H54 (cell line): ENCODE data around the gene ZFAND5.

Source experiments
- DNase-seq: peaks from one replicate; pipeline ENCODE4 v3.0.0; 2011; ENCODE audit warnings: low spot score, mixed read lengths; ENCODE audit not compliant: insufficient read length
- FAIRE-seq: peaks from 3 replicates; lab custom pipeline; 2011; peaks lifted over from hg19 to GRCh38; lab: Jason Lieb, UNC
- POLR2A ChIP-seq: IDR thresholded peaks from 2 replicates; pipeline ENCODE4 v1.6.1; 2011; ENCODE audit warnings: low read depth, mild to moderate bottlenecking, low read length

ZFAND5 gene

GRCh38 chr9:72383978-72384709 lies 19.1 kb upstream of the ZFAND5 start:
- DNase-seq = peak; percentile 70
- no peak for TF ChIP-seq POLR2A
- FAIRE-seq = peak; percentile 99

- DNase-seq (no peak), FAIRE-seq (peak; percentile 20)
- TF ChIP-seq POLR2A = no peak
Observed at GRCh38 chr9:72382405-72382804, 17.4 kb upstream of the ZFAND5 start.

DNA sequence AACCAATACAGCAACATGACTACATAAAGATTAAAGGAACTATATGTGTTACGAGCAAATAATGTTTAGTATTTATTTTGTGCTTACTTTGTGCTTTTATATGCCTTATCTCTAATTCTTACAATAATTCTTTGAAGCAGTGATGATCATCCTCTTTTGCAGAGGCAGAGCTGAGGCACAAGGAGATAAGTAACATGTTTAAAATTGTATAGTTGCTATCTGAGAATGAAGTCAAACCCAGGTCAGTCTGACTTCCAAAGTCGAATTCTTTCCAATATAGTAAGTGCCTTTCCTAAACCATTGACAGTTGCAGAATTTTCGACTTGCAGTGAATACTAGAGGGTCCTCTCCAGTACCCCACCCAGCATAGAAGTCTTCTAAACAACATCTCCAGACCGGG lies 12.0 kb upstream of the ZFAND5 start:
- no peak for DNase-seq
- FAIRE-seq = no peak
- no peak for TF ChIP-seq POLR2A

DNA sequence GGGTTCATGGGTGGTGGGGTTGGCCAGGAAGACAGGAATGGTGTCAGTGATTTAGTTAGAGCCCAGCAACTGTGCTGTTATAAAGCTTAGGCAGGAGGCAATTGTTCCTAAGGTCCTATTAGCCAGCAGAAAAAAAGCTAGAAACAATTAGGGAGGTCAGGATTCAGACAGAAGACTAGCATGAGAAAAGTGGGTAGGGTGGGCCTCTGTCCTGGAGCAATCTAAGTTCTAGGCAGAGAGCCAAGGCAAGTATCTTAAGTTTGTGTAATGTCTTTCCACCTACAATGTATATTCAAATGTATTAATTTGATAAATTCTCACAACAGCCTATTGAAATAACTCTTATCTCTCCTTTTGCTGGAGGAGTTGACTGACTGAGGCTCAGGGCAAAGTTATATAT lies 6.1 kb upstream of the ZFAND5 start:
- no peak for DNase-seq
- TF ChIP-seq POLR2A = no peak
- no peak for FAIRE-seq

DNA sequence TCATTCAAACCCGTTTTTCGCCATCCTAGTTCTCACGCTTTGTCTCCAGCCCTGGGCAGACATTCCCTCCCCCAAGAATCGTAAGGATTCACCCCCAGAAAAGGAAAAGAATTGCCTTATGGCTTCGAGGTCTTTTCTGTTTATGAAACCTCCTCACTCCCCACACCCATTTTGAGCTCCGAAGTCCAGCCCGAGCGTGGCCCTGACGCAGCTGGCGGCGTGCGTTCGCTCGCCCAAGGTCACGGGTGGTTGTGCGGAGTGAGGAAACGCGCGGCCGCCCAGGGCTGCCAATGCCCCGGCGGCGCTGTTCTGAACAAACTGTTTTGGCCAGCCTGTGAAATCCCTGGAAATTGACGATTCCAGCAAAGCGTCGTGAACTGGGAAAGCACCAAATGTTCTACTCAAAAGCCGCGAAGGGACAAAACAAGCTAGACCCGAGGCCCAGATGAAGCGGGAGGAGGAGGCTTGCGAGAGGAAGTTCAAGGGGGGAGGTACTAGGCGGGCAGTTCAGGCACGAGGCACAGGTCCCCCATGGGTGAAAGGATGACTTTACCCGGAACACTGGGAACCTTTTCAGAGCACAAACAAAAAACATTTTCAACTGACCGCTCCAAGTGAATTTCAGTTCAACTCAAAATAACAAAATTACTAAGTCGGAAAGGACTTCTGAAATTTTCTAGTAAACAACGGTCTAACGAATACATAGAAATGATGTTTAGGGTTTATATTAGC lies 683 bp upstream of the ZFAND5 start:
- no peak for FAIRE-seq
- TF ChIP-seq POLR2A = peak; percentile 61
- DNase-seq = peak; percentile 81

GRCh38 chr9:72363908-72364678 lies 915 bp downstream of the ZFAND5 start:
- peak; percentile 44 for DNase-seq
- FAIRE-seq = no peak
- TF ChIP-seq POLR2A = no peak

DNA sequence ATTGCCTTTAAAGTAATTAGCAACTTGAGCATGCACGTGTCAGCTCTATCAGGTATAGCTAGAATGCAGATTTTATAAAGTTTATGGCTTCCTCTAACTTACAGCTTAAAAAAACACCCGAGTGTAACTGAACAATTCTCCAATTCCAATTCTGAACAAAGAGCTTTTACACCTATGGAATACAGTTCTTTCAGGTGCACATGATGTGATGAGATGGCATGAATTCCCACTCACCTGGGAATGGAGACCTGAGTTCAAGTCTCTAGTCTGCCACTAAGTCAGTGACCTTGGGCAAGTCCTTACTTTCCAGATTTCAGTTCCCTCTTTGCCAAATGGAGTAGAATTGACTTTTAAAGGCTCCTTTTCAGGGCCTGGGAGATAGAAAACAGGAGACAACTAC lies 1.8 kb downstream of the ZFAND5 start:
- no peak for TF ChIP-seq POLR2A
- DNase-seq (no peak), FAIRE-seq (no peak)

DNA sequence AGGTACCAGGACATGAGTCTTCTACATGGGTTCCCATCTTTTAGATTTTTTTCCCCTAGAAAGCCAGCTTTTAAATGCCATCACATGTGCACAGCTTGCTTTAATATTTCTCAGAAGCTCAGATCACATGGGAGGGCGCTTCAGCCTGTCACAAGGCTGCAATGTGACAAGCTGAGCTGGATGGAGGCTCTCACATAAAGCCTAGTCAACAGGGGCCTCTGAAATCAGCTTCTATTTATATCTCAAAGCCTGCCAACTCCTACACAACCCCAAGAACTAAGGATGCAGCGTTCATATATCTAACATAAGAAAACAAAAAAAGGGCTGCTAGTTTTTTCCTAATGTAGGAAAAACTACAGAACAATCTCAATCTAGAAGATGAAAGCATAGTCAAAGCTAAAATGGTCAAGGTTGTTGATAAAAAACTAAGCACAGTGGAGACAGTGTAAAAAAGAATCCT lies 2.3 kb downstream of the ZFAND5 start:
- TF ChIP-seq POLR2A = no peak
- no peak for DNase-seq
- peak; percentile 89 for FAIRE-seq

DNA sequence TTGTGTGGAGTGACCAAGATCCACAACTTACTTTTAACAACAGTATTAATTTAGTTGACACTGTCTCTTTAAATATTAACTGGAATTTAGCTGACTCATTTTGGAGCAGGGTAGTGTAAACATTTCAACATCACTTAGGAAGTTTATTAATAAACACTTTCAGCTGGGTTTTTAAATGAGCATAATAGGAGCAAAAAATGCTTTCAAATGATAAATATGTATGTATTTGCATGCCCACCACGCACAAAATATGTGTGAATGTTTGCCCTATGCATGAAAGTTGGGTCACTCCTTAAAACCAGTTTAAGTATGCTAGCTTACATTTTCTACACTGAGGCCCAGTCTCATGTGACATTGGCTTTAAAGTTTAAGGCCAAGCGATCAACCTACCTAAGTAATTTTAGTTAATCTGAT lies 2.9 kb downstream of the ZFAND5 start:
- TF ChIP-seq POLR2A = no peak
- FAIRE-seq = peak; percentile 62
- DNase-seq = no peak

- no peak for FAIRE-seq
- TF ChIP-seq POLR2A = no peak
- DNase-seq = no peak
Observed at GRCh38 chr9:72361217-72361616, 3.8 kb downstream of the ZFAND5 start.

- TF ChIP-seq POLR2A = no peak
- FAIRE-seq (peak; percentile 38), DNase-seq (no peak)
Observed at GRCh38 chr9:72360324-72360723, 4.7 kb downstream of the ZFAND5 start.

DNA sequence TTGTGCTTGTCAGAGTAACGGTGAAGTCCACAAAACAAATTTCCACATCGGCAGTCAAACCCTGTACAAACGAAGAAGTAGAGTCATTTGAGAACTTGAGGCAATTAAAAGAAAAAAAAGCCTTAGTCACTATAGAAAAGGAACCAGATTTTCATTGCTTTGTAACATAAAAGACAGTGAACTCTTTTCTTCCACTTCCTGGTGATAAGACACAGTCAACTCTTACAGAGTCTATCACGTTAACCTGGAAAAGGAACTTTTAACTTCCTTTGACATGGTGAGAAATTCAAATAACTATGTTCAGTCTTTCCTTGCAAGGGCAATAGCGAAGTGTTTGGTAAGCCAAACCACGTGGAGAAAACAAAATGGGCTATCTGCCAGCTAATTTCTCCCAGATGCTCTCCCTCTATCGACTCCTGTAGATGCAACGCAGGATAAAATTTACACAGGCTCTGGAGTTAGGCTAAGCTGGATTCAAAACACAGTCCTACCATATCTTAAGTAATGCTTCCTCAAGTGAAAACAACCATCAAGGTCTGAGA lies 8.9 kb downstream of the ZFAND5 start:
- FAIRE-seq (peak; percentile 62), DNase-seq (no peak)
- TF ChIP-seq POLR2A = no peak

GRCh38 chr9:72355153-72355552 lies 9.9 kb downstream of the ZFAND5 start:
- TF ChIP-seq POLR2A = no peak
- DNase-seq = no peak
- no peak for FAIRE-seq

- FAIRE-seq (peak; percentile 86), DNase-seq (no peak)
- no peak for TF ChIP-seq POLR2A
Observed at GRCh38 chr9:72354704-72355103, 10.3 kb downstream of the ZFAND5 start.
